Keratinocyte (primary cell): ENCODE measurements around the gene OLFML3. TPM values are rescaled to one million over a fixed set of nuclear protein-coding genes. Genes with fewer than 3 reads are reported as not detected.

ENCODE experiments used
- DNase-seq: peaks from one replicate; pipeline ENCODE4 v3.0.0-alpha.2; 2011; ENCODE audit warnings: low read depth, missing footprints, low spot score
- FAIRE-seq: peaks from 2 replicates; lab custom pipeline; 2011; peaks lifted over from hg19 to GRCh38; lab: Jason Lieb, UNC
- H2AFZ ChIP-seq: 2 replicates; pipeline ENCODE4 v1.6.0; 2012; ENCODE audit warnings: low read length, control low read depth, inconsistent platforms; ENCODE audit not compliant: control insufficient read depth
- H3K27ac ChIP-seq: 2 replicates; pipeline ENCODE4 v1.5.1; 2011; ENCODE audit warnings: low read length; ENCODE audit not compliant: control insufficient read depth, insufficient read depth
- H3K27me3 ChIP-seq: 3 replicates; pipeline ENCODE4 v1.6.0; 2011; ENCODE audit warnings: low read length; ENCODE audit not compliant: control insufficient read depth, insufficient read depth; ENCODE audit errors: extremely low read depth
- H3K36me3 ChIP-seq, 2 experiments: 2 replicates in 1 of 2; 3 replicates in 1 of 2; pipeline ENCODE4 v1.5.1; 2011; ENCODE audit warnings: low read length in 2 of 2, mild to moderate bottlenecking in 1 of 2; ENCODE audit not compliant: control insufficient read depth in 2 of 2, insufficient read depth in 2 of 2; ENCODE audit errors: extremely low read depth in 1 of 2
- H3K4me1 ChIP-seq: 3 replicates; pipeline ENCODE4 v1.5.1; 2011; ENCODE audit warnings: low read length; ENCODE audit not compliant: control insufficient read depth, insufficient read depth; ENCODE audit errors: extremely low read depth
- H3K4me2 ChIP-seq: 3 replicates; pipeline ENCODE4 v1.6.0; 2011; ENCODE audit warnings: low read depth, low read length; ENCODE audit not compliant: control insufficient read depth, insufficient read depth; ENCODE audit errors: extremely low read depth
- H3K4me3 ChIP-seq, 3 experiments: fragments of 200-600 bp in 1 of 3; sonication (generic) in 1 of 3; 2 replicates in 2 of 3; 3 replicates in 1 of 3; pipeline ENCODE4 v1.5.1; 2011 to 2016; ENCODE audit warnings: low read length in 3 of 3, mild to moderate bottlenecking in 3 of 3, control low read depth in 2 of 3, inconsistent platforms in 1 of 3, low read depth in 1 of 3, mixed read lengths in 1 of 3, mixed run types in 1 of 3, moderate library complexity in 1 of 3; ENCODE audit not compliant: control insufficient read depth in 2 of 3, insufficient read depth in 2 of 3; ENCODE audit errors: extremely low read depth in 1 of 3
- H3K79me2 ChIP-seq: 2 replicates; pipeline ENCODE4 v1.6.0; 2012; ENCODE audit warnings: low read length; ENCODE audit not compliant: control insufficient read depth, insufficient read depth
- H3K9ac ChIP-seq: 3 replicates; pipeline ENCODE4 v1.6.0; 2011; ENCODE audit warnings: low read length; ENCODE audit not compliant: control insufficient read depth, insufficient read depth; ENCODE audit errors: extremely low read depth
- H3K9me1 ChIP-seq: 3 replicates; pipeline ENCODE4 v1.6.0; 2011; ENCODE audit warnings: low read length; ENCODE audit not compliant: control insufficient read depth, insufficient read depth; ENCODE audit errors: extremely low read depth
- H3K9me3 ChIP-seq: 2 replicates; pipeline ENCODE4 v1.5.1; 2012; ENCODE audit warnings: low read depth, low read length; ENCODE audit not compliant: control insufficient read depth
- H4K20me1 ChIP-seq: 3 replicates; pipeline ENCODE4 v1.6.0; 2011; ENCODE audit warnings: low read length; ENCODE audit not compliant: control insufficient read depth, insufficient read depth; ENCODE audit errors: extremely low read depth
- CTCF ChIP-seq, 3 experiments: IDR thresholded peaks in 1 of 3; conservative IDR thresholded peaks in 1 of 3; optimal IDR thresholded peaks in 1 of 3; 2 replicates in 2 of 3; 3 replicates in 1 of 3; pipeline versions ENCODE3 to v1.5.1; 2011; ENCODE audit warnings: low read length in 3 of 3, mild to moderate bottlenecking in 3 of 3, moderate library complexity in 2 of 3, control low read depth in 1 of 3, inconsistent platforms in 1 of 3; ENCODE audit not compliant: insufficient read depth in 2 of 3; ENCODE audit errors: extremely low read depth in 1 of 3
- EZH2 ChIP-seq: IDR thresholded peaks from one replicate; pipeline ENCODE4 v1.6.1; 2012; ENCODE audit warnings: inconsistent platforms, mild to moderate bottlenecking, low read length, moderate library complexity
- dilution Hi-C: fragments of 300-500 bp; cut with MboI; formaldehyde crosslinking; loops from one replicate; pipeline ENCODE4 v1.7.0; 2020; ENCODE audit warnings: low sequenced_read_pairs; ENCODE audit not compliant: extremely low pct_ligation_motif_present
- polyA plus RNA-seq, 5 experiments: library from polyadenylated mRNA; depleted of rRNA in 3 of 5; stranded (reverse) in 3 of 5; stranded (forward) in 1 of 5; unstranded in 1 of 5; fragments of >200 nt; gene quantifications; 1 replicate in 1 of 5; 2 replicates in 3 of 5; 3 replicates in 1 of 5; pipeline versions ENCODE4 v1.2.1 to v1.2.3, GENCODE V29; 2011 to 2012; ENCODE audit warnings: missing spikeins in 2 of 5, low read depth in 1 of 5, low replicate concordance in 1 of 5

Gene OLFML3
- polyA plus RNA-seq, 1 donor (not counting 4 experiments of a cell fraction or from before 2014, with no cell fraction given): 4.4 TPM

GRCh38 chr1:113958691-113959090 is 20.6 kb upstream of the OLFML3 start:
- Histone ChIP-seq H3K9ac (no peak overlapping the region), H3K27me3 (no peaks in the 10 kb centered on the region), H4K20me1 (no peaks in the 10 kb centered on the region), H2AFZ (no peak overlapping the region), H3K4me2 (no peak overlapping the region), H3K4me1 (no peaks in the 10 kb centered on the region), H3K9me1 (no peaks in the 10 kb centered on the region), H3K36me3 (peaks cover 12 to 15% of the 10 kb centered on the region in 2 experiments), H3K4me3 (no peak overlapping the region), H3K79me2 (no peaks in the 10 kb centered on the region), H3K27ac (no peak overlapping the region), H3K9me3 (no peaks in the 10 kb centered on the region)
- dilution Hi-C loops: no loop called here
- FAIRE-seq (no peak), DNase-seq (no peak)
- no peak for TF ChIP-seq CTCF (optimal IDR thresholded peaks at IDR 0.05 in 1 of 3, IDR thresholded peaks at IDR 0.05 in 1 of 3, conservative IDR thresholded peaks at IDR 0.05 in 1 of 3; ENCODE audit: extremely low read depth in 1 of 3, insufficient read depth in 2 of 3, low read length in 3 of 3)
- no peak for TF ChIP-seq EZH2

GRCh38 chr1:113963281-113963906 is 15.9 kb upstream of the OLFML3 start:
- H3K27me3 ChIP-seq: no peaks in the 10 kb centered on the region
- no peak for DNase-seq
- H2AFZ ChIP-seq: no peak overlapping the region
- no peaks in the 10 kb centered on the region for H3K4me1 ChIP-seq
- TF ChIP-seq CTCF (optimal IDR thresholded peaks at IDR 0.05 in 1 of 3, IDR thresholded peaks at IDR 0.05 in 1 of 3, conservative IDR thresholded peaks at IDR 0.05 in 1 of 3; ENCODE audit: extremely low read depth in 1 of 3, insufficient read depth in 2 of 3, low read length in 3 of 3) (peak in 1 of 3 experiments; percentile 3), EZH2 (no peak)
- H3K79me2 ChIP-seq: no peaks in the 10 kb centered on the region
- no peak overlapping the region for H3K9ac ChIP-seq
- peaks cover 8 to 18% of the 10 kb centered on the region in 2 experiments for H3K36me3 ChIP-seq
- H3K9me3 ChIP-seq: no peaks in the 10 kb centered on the region
- H3K27ac ChIP-seq: no peak overlapping the region
- H3K9me1 ChIP-seq: no peaks in the 10 kb centered on the region
- FAIRE-seq: no peak
- H3K4me2 ChIP-seq: no peak overlapping the region
- dilution Hi-C loops: no loop called here
- no peaks in the 10 kb centered on the region for H4K20me1 ChIP-seq
- no peak overlapping the region for H3K4me3 ChIP-seq
